ENCODE data around the gene RPL31. TPM values are rescaled to one million over a fixed set of nuclear protein-coding genes. Genes with fewer than 3 reads are reported as not detected.
"Not testable (repeated sequence)": the region's sequence is repeated elsewhere in the genome, so short reads cannot be mapped to it uniquely, and the experiment has no call there.

RPL31 gene
- total and polyA plus RNA-seq, 9 of the 15 experiments (the other 6 are each of a cell fraction or from before 2014, with no cell fraction given), result 1,176 to 6,037 (median 2,997) TPM

DNA sequence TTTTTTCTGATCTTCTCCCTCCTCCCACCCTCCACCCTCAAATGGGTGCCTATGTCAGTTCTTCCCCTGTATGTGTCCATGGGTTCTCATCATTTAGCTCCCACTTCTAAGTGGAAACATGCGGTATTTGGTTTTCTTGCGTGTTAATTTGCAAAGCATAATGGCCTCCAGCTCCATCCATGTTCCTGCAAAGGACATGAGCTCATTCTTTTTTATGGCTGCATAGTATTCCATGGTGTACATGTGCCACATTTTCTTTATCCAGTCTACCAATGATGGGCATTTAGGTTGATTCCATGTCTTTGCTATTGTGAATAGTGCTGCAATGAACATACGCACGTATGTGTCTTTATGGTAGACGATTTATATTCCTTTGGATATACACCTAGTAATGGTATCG lies 48.8 kb downstream of the RPL31 start:
- H3K9me3 ChIP-seq (replicated peaks; ENCODE audit: control insufficient read depth, insufficient read depth, low read depth, low read length); POLR2A ChIA-PET; FAIRE-seq; in situ Hi-C loops (cut with MboI); H3K4me3 ChIP-seq; H2AFZ ChIP-seq (ENCODE audit: low read depth, low read length); H3K79me2 ChIP-seq (ENCODE audit: control insufficient read depth, insufficient read depth, low read length); H3K4me2 ChIP-seq (ENCODE audit: insufficient read depth, low read length); H3K27ac ChIP-seq (ENCODE audit: extremely low read depth, low read depth, low read length); H3K9me1 ChIP-seq (ENCODE audit: control insufficient read depth, insufficient read depth, low read length); CTCF ChIA-PET (ENCODE audit: low intra/inter-chr PET ratio); intact Hi-C loops (cut with micrococcal nuclease); ATAC-seq; DNase-seq (ENCODE audit: extremely low read depth in 1 of 4, low spot score in 3 of 4); BruUV-seq (replicated peaks); H3K9ac ChIP-seq (ENCODE audit: insufficient read depth in 1 of 2, low read depth in 2 of 2, low read length in 2 of 2); H3K4me1 ChIP-seq (replicated peaks in 1 of 2; ENCODE audit: control insufficient read depth in 2 of 2, insufficient read depth in 2 of 2, low read length in 2 of 2); H3K36me3 ChIP-seq (ENCODE audit: control insufficient read depth, insufficient read depth, low read length); H4K20me1 ChIP-seq (replicated peaks; ENCODE audit: control insufficient read depth, insufficient read depth, low read length): not testable (repeated sequence)
- WGBS (ENCODE audit: insufficient coverage, low coverage, missing lambda C conversion rate), result 5% methylated on average over 6 of the region's 6 CpGs
- H3K27me3 ChIP-seq (ENCODE audit: control insufficient read depth in 2 of 2, insufficient read depth in 2 of 2, low read length in 2 of 2), result peaks cover 17 to 57% of the 10 kb centered on the region in 2 experiments
- TF ChIP-seq ZNF146 (CRISPR knock-in tag; IDR thresholded peaks at IDR 0.05; ENCODE audit: unreplicated experiment), result peak; percentile 54

DNA sequence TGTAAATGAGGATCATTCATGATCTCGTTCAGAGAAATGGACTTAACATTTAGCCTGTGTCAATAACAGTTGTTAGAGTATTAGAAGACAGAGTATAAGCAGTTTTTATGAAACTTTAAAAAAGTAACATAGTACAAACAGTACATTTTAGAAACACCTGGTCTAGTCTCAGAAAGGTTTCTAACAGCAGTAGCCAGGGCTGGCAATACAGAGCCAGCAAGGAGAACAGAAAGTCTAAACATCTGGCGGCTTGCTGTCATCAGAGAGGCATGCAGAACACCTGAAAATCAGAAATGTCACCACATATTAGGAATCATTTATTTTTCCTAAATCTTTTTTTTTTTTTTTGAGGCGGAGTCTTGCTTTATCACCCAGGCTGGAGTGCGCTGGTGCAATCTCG lies 50.1 kb downstream of the RPL31 start:
- intact Hi-C loops (cut with micrococcal nuclease), result no loop called here
- no peaks in the 10 kb centered on the region for H3K9me1 ChIP-seq (ENCODE audit: control insufficient read depth, insufficient read depth, low read length)
- H2AFZ ChIP-seq (ENCODE audit: low read depth, low read length), result no peak overlapping the region
- no peak for ATAC-seq
- BruUV-seq (replicated peaks), result no TSS peak
- no peaks in the 10 kb centered on the region for H4K20me1 ChIP-seq (replicated peaks; ENCODE audit: control insufficient read depth, insufficient read depth, low read length)
- no peaks in the 10 kb centered on the region for H3K36me3 ChIP-seq (ENCODE audit: control insufficient read depth, insufficient read depth, low read length)
- no peaks in the 10 kb centered on the region for H3K79me2 ChIP-seq (ENCODE audit: control insufficient read depth, insufficient read depth, low read length)
- TF ChIP-seq TAL1 (IDR thresholded peaks at IDR 0.05), result no peak
- no peak for TF ChIP-seq FOSL1 (tag; conservative IDR thresholded peaks at IDR 0.05)
- no peak for TF ChIP-seq POLR3A (IDR thresholded peaks at IDR 0.05; ENCODE audit: borderline replicate concordance, extremely low read depth, insufficient read depth, insufficient read length)
- no peak for TF ChIP-seq POLR2AphosphoS2 (IDR thresholded peaks at IDR 0.05; ENCODE audit: low read length)
- no peak for TF ChIP-seq MYC (IDR thresholded peaks at IDR 0.05; ENCODE audit: low read depth, low read length)
- TF ChIP-seq MYC (CRISPR knock-in tag; IDR thresholded peaks at IDR 0.05; ENCODE audit: borderline replicate concordance, low read depth), result no peak
- TF ChIP-seq IFI16 (CRISPR knock-in tag; IDR thresholded peaks at IDR 0.05), result no peak
- TF ChIP-seq CC2D1A (IDR thresholded peaks at IDR 0.05), result no peak
- TF ChIP-seq PPARD (CRISPR knock-in tag; IDR thresholded peaks at IDR 0.05), result no peak
- no peak for TF ChIP-seq POLR2H (tag; IDR thresholded peaks at IDR 0.05; ENCODE audit: low read depth)
- no peak for TF ChIP-seq ZNF165 (CRISPR knock-in tag; IDR thresholded peaks at IDR 0.05; ENCODE audit: borderline replicate concordance)
- TF ChIP-seq, protein P1, sequence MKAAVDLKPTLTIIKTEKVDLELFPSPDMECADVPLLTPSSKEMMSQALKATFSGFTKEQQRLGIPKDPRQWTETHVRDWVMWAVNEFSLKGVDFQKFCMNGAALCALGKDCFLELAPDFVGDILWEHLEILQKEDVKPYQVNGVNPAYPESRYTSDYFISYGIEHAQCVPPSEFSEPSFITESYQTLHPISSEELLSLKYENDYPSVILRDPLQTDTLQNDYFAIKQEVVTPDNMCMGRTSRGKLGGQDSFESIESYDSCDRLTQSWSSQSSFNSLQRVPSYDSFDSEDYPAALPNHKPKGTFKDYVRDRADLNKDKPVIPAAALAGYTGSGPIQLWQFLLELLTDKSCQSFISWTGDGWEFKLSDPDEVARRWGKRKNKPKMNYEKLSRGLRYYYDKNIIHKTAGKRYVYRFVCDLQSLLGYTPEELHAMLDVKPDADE (conservative IDR thresholded peaks at IDR 0.05; ENCODE audit: control insufficient read depth, low read depth, low read length), result no peak
- H3K4me3 ChIP-seq, result no peak overlapping the region
- FAIRE-seq, result no peak
- in situ Hi-C loops (cut with MboI), result no loop called here
- ChIA-PET CTCF (ENCODE audit: low intra/inter-chr PET ratio) (no interaction called here), POLR2A (no interaction called here)
- WGBS (ENCODE audit: insufficient coverage, low coverage, missing lambda C conversion rate), result 3% methylated on average over 2 of the region's 5 CpGs
- no peaks in the 10 kb centered on the region for H3K9me3 ChIP-seq (replicated peaks; ENCODE audit: control insufficient read depth, insufficient read depth, low read depth, low read length)
- peaks cover 10 to 44% of the 10 kb centered on the region in 2 experiments for H3K27me3 ChIP-seq (ENCODE audit: control insufficient read depth in 2 of 2, insufficient read depth in 2 of 2, low read length in 2 of 2)
- H3K9ac ChIP-seq (ENCODE audit: insufficient read depth in 1 of 2, low read depth in 2 of 2, low read length in 2 of 2), result no peak overlapping the region
- no peak for DNase-seq (ENCODE audit: extremely low read depth in 1 of 4, low spot score in 3 of 4)
- no peaks in the 10 kb centered on the region for H3K4me1 ChIP-seq (replicated peaks in 1 of 2; ENCODE audit: control insufficient read depth in 2 of 2, insufficient read depth in 2 of 2, low read length in 2 of 2)
- H3K4me2 ChIP-seq (ENCODE audit: insufficient read depth, low read length), result no peak overlapping the region
- H3K27ac ChIP-seq (ENCODE audit: extremely low read depth, low read depth, low read length), result no peak overlapping the region
